H1 (cell line): ENCODE measurements around the gene WLS. TPM values are rescaled to one million over a fixed set of nuclear protein-coding genes. Genes with fewer than 3 reads are reported as not detected.

Experiments
- CTCF ChIA-PET: fragments of 300-600 bp; sonication (Branson Sonifier 250); formaldehyde crosslinking; loops from one replicate; lab custom pipeline; 2021; ENCODE audit not compliant: partially characterized antibody; lab: Charles Lee
- POLR2A ChIA-PET: fragments of 300-600 bp; sonication (Branson Sonifier 250); formaldehyde crosslinking; loops from one replicate; lab custom pipeline; 2021; ENCODE audit warnings: inconsistent platforms; ENCODE audit not compliant: partially characterized antibody; lab: Charles Lee
- DNase-seq, 2 experiments: peaks; one replicate each; pipeline versions ENCODE4 v3.0.0 to v3.0.0-alpha.2; 2010 to 2022; ENCODE audit warnings: low spot score in 2 of 2, low read depth in 1 of 2, mixed read lengths in 1 of 2
- FAIRE-seq: peaks from 2 replicates; lab custom pipeline; 2011; peaks lifted over from hg19 to GRCh38; lab: Jason Lieb, UNC
- H2AFZ ChIP-seq: 2 replicates; pipeline ENCODE4 v1.8.1; 2012; ENCODE audit warnings: low read length, inconsistent platforms
- H2AK5ac ChIP-seq: 2 replicates; pipeline ENCODE4 v1.6.1; 2013; ENCODE audit warnings: low read depth, low read length
- H2BK120ac ChIP-seq: replicated peaks from 2 replicates; pipeline ENCODE3; 2013; ENCODE audit warnings: low read depth, low read length, inconsistent platforms
- H2BK12ac ChIP-seq: 2 replicates; pipeline ENCODE4 v1.6.1; 2013; ENCODE audit warnings: low read depth, low read length
- H2BK15ac ChIP-seq: 2 replicates; pipeline ENCODE4 v1.6.1; 2013; ENCODE audit warnings: low read length
- H2BK20ac ChIP-seq: 2 replicates; pipeline ENCODE4 v1.6.1; 2013; ENCODE audit warnings: low read length
- H2BK5ac ChIP-seq: 2 replicates; pipeline ENCODE4 v1.6.1; 2013; ENCODE audit warnings: low read depth, low read length
- H3K14ac ChIP-seq: 2 replicates; pipeline ENCODE4 v1.6.1; 2013; ENCODE audit warnings: inconsistent platforms; ENCODE audit not compliant: insufficient read length
- H3K18ac ChIP-seq: 2 replicates; pipeline ENCODE4 v1.6.1; 2013; ENCODE audit warnings: low read length; ENCODE audit errors: extremely low read depth
- H3K23ac ChIP-seq: 2 replicates; pipeline ENCODE4 v1.6.1; 2013; ENCODE audit warnings: inconsistent platforms; ENCODE audit not compliant: insufficient read length
- H3K23me2 ChIP-seq: 2 replicates; pipeline ENCODE4 v1.6.1; 2013; ENCODE audit warnings: low read depth, low read length
- H3K27ac ChIP-seq: 2 replicates; pipeline ENCODE4 v1.6.1; 2011; ENCODE audit warnings: low read depth, low read length, inconsistent platforms
- H3K27me3 ChIP-seq, 4 experiments: replicated peaks in 1 of 4; 1 replicate in 1 of 4; 2 replicates in 3 of 4; pipeline versions ENCODE4 v1.6.1 to v1.8.1; 2011 to 2013; ENCODE audit warnings: low read length in 3 of 4, mild to moderate bottlenecking in 3 of 4, inconsistent platforms in 2 of 4, mixed read lengths in 2 of 4, moderate library complexity in 1 of 4; ENCODE audit not compliant: control insufficient read depth in 3 of 4, insufficient read depth in 3 of 4; ENCODE audit errors: extremely low read depth in 1 of 4
- H3K36me3 ChIP-seq, 4 experiments: 2 replicates each; pipeline versions ENCODE4 v1.6.1 to v1.8.1; 2011 to 2013; ENCODE audit warnings: mild to moderate bottlenecking in 4 of 4, low read length in 3 of 4, moderate library complexity in 2 of 4, control low read depth in 1 of 4, inconsistent platforms in 1 of 4; ENCODE audit not compliant: insufficient read depth in 4 of 4, control insufficient read depth in 2 of 4
- H3K4ac ChIP-seq: replicated peaks from 2 replicates; pipeline ENCODE3; 2013; ENCODE audit warnings: low read length, low read depth, mixed read lengths, inconsistent platforms; ENCODE audit not compliant: insufficient read length
- H3K4me1 ChIP-seq, 4 experiments: replicated peaks in 1 of 4; 1 replicate in 1 of 4; 2 replicates in 3 of 4; pipeline versions ENCODE4 v1.6.1 to v1.8.1; 2011 to 2013; ENCODE audit warnings: low read length in 3 of 4, inconsistent platforms in 2 of 4, mixed read lengths in 1 of 4; ENCODE audit not compliant: insufficient read depth in 4 of 4, control insufficient read depth in 3 of 4
- H3K4me2 ChIP-seq, 2 experiments: 2 replicates each; pipeline versions ENCODE4 v1.6.1 to v1.8.1; 2011 to 2013; ENCODE audit warnings: low read depth in 2 of 2, low read length in 2 of 2, control low read depth in 1 of 2, inconsistent platforms in 1 of 2, mild to moderate bottlenecking in 1 of 2; ENCODE audit not compliant: insufficient read depth in 1 of 2
- H3K4me3 ChIP-seq, 4 experiments: fragments of 200-600, 300-600 bp in 1 of 4; sonication (generic), shearing (Covaris generic), sonication (Bioruptor Twin) in 1 of 4; 2 replicates each; pipeline versions ENCODE4 v1.5.1 to v1.8.1; 2011 to 2016; ENCODE audit warnings: low read length in 4 of 4, low read depth in 3 of 4, control low read depth in 2 of 4, inconsistent platforms in 2 of 4, mild to moderate bottlenecking in 2 of 4, mixed read lengths in 1 of 4, moderate library complexity in 1 of 4; ENCODE audit not compliant: insufficient read depth in 2 of 4; ENCODE audit errors: extremely low read depth in 1 of 4
- H3K56ac ChIP-seq: replicated peaks from 2 replicates; pipeline ENCODE3; 2013; ENCODE audit warnings: low read depth, mild to moderate bottlenecking, mixed read lengths, low read length, inconsistent platforms; ENCODE audit not compliant: insufficient read length
- H3K79me1 ChIP-seq: 2 replicates; pipeline ENCODE4 v1.6.1; 2013; ENCODE audit warnings: low read depth, low read length, control low read depth
- H3K79me2 ChIP-seq, 2 experiments: 2 replicates each; pipeline versions ENCODE4 v1.6.1 to v1.8.1; 2012 to 2013; ENCODE audit warnings: low read length in 2 of 2, mild to moderate bottlenecking in 2 of 2, inconsistent platforms in 1 of 2; ENCODE audit not compliant: insufficient read depth in 2 of 2, control insufficient read depth in 1 of 2
- H3K9ac ChIP-seq, 4 experiments: replicated peaks in 1 of 4; 1 replicate in 1 of 4; 2 replicates in 3 of 4; pipeline versions ENCODE4 v1.6.1 to v1.8.1; 2011 to 2013; ENCODE audit warnings: low read depth in 3 of 4, low read length in 3 of 4, control low read depth in 2 of 4, mild to moderate bottlenecking in 2 of 4, moderate library complexity in 2 of 4, inconsistent platforms in 1 of 4; ENCODE audit errors: extremely low read depth in 1 of 4
- H3K9me3 ChIP-seq, 2 experiments: 2 replicates each; pipeline versions ENCODE4 v1.6.1 to v1.8.1; 2012 to 2013; ENCODE audit warnings: mild to moderate bottlenecking in 2 of 2, moderate library complexity in 2 of 2, control low read depth in 1 of 2, inconsistent platforms in 1 of 2, low read depth in 1 of 2, low read length in 1 of 2, mixed read lengths in 1 of 2; ENCODE audit not compliant: insufficient read depth in 2 of 2
- H4K20me1 ChIP-seq, 2 experiments: replicated peaks in 1 of 2; 2 replicates each; pipeline versions ENCODE3 to v1.8.1; 2011 to 2013; ENCODE audit warnings: inconsistent platforms in 2 of 2, low read length in 2 of 2, mild to moderate bottlenecking in 1 of 2; ENCODE audit not compliant: insufficient read depth in 2 of 2, control insufficient read depth in 1 of 2
- H4K5ac ChIP-seq: 2 replicates; pipeline ENCODE4 v1.6.1; 2013; ENCODE audit warnings: low read length, low read depth, mixed read lengths, inconsistent platforms; ENCODE audit not compliant: insufficient read length
- H4K8ac ChIP-seq: 2 replicates; pipeline ENCODE4 v1.8.0; 2013; ENCODE audit warnings: mild to moderate bottlenecking, moderate library complexity, low read length, inconsistent platforms; ENCODE audit not compliant: insufficient read depth; ENCODE audit errors: extremely low read depth
- H4K91ac ChIP-seq: replicated peaks from 2 replicates; pipeline ENCODE3; 2013; ENCODE audit warnings: low read length, mixed read lengths, inconsistent platforms; ENCODE audit not compliant: insufficient read length
- BACH1 ChIP-seq: IDR thresholded peaks from 2 replicates; pipeline ENCODE4 v1.6.1; 2012; ENCODE audit warnings: low read length, improper control_type of control experiment
- BCL11A ChIP-seq, 2 experiments: IDR thresholded peaks; one replicate each; pipeline ENCODE4 v1.6.1; 2011; ENCODE audit warnings: low read depth in 2 of 2, low read length in 2 of 2, mild to moderate bottlenecking in 2 of 2
- GTF2F1 ChIP-seq: IDR thresholded peaks from 2 replicates; pipeline ENCODE4 v1.6.1; 2012; ENCODE audit warnings: low read depth, low read length, improper control_type of control experiment, borderline replicate concordance
- JUN ChIP-seq: IDR thresholded peaks from 2 replicates; pipeline ENCODE4 v1.6.1; 2011; ENCODE audit warnings: low read depth, mild to moderate bottlenecking, improper control_type of control experiment, low read length
- RBBP5 ChIP-seq: IDR thresholded peaks from 2 replicates; pipeline ENCODE4 v1.7.1; 2012; ENCODE audit warnings: low read depth, mild to moderate bottlenecking, inconsistent platforms, low read length, moderate library complexity, borderline replicate concordance
- RNF2 ChIP-seq: fragments of 200-900, 300-1000 bp; sonication (generic); IDR thresholded peaks from 2 replicates; pipeline ENCODE4 v1.7.1; 2016; ENCODE audit warnings: borderline replicate concordance, low read depth, mild to moderate bottlenecking, antibody characterized with exemption, low read length; ENCODE audit not compliant: poor library complexity, severe bottlenecking; ENCODE audit errors: missing control alignments
- SIX5 ChIP-seq: IDR thresholded peaks from 2 replicates; pipeline ENCODE4 v1.6.1; 2011; ENCODE audit warnings: mild to moderate bottlenecking, low read depth, low read length
- SP2 ChIP-seq: IDR thresholded peaks from 2 replicates; pipeline ENCODE4 v1.6.1; 2012; ENCODE audit warnings: mild to moderate bottlenecking, low read length, inconsistent platforms
- SUZ12 ChIP-seq: fragments of 200-600 bp; sonication (generic); IDR thresholded peaks from 2 replicates; pipeline ENCODE4 v1.6.1; 2012; ENCODE audit warnings: mild to moderate bottlenecking, inconsistent platforms, low read length, moderate library complexity, mixed read lengths
- USF2 ChIP-seq: IDR thresholded peaks from 2 replicates; pipeline ENCODE4 v1.6.1; 2011; ENCODE audit warnings: low read length, improper control_type of control experiment
- WGBS, 2 experiments: shearing (Covaris generic) in 1 of 2; methylation state at CpG; one replicate each; pipeline versions ENCODE4 v1.1.6 to v1.1.7; 2013 to 2015; ENCODE audit warnings: low lambda C conversion rate in 2 of 2, mixed read lengths in 2 of 2, inconsistent platforms in 1 of 2, low coverage in 1 of 2, missing lambda C conversion rate in 1 of 2; ENCODE audit not compliant: insufficient replicate concordance in 2 of 2, insufficient coverage in 1 of 2, insufficient read length in 1 of 2; ENCODE audit errors: extremely low coverage in 1 of 2, missing lambda C conversion rate in 1 of 2; 5-methylcytosine and 5-hydroxymethylcytosine counted together
- polyA plus RNA-seq, 7 experiments: library from polyadenylated mRNA; depleted of rRNA in 3 of 7; stranded (reverse) in 5 of 7; unstranded in 2 of 7; fragments of >200 nt in 5 of 7; fragments of 200-250 nt in 2 of 7; gene quantifications; 1 replicate in 5 of 7; 2 replicates in 1 of 7; 4 replicates in 1 of 7; pipeline versions ENCODE4 v1.2.1 to v1.2.3, GENCODE V29; 2011 to 2013; ENCODE audit warnings: missing spikeins in 2 of 7, mixed read lengths in 2 of 7
- total RNA-seq: library from RNA; stranded (reverse); fragmentation: NEBNext Ultra II Directional; extraction: Animal tissue kit (Norgen Biotek cat#: 25700); gene quantifications from 2 replicates; pipeline ENCODE4 v1.2.1, GENCODE V29; 2021

The WLS gene
- total and polyA plus RNA-seq, 2 of the 8 experiments (the other 6 are each of a cell fraction or from before 2014, with no cell fraction given): 1.2 to 2.7 TPM

DNA sequence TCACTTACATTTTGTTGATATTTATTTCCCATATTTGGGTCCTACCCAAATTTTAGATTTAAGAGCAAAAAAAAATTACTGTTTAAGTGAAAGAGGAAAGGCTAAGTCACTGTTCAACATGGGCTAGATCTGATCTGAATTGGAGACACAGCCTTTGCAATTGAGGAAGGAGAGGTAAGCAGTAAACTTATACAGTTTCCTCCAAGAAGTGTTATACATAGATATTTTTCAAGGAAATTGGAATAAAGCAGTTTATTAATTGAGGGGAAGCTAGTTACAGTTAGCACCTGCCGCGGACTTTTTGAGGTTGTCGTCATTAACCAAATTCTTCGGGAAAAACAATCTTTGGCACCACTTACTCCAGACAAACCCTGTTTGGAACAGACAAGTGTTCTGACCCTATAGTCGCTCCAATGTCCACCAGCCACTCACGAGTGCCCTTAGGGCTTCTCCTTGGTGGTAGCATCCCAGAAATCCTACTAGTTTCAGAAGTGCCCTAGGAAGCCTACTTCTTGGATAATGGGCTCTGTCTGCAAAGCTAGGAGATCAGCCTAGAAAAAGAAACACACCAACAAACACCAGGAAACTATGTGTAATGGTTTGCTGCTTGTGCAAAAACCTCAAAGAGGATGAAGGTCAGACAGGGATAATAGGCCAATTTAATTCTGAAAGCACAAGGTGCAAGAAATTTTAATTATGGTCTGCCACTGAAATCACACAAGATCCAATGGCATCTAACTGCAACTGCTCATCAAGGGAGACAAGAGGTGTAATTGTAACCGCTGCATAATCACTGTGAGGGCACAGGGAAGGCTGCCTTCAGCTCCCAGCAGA lies 2.5 kb downstream of the WLS start:
- H4K8ac ChIP-seq: no peak overlapping the region
- no peak overlapping the region for H2BK15ac ChIP-seq
- H2BK12ac ChIP-seq: no peak overlapping the region
- ChIA-PET CTCF (interaction anchor here (0.6 to 2.5 kb wide), 12 partner anchors 9 to 114 kb away, joined by 3 to 18 read pairs (median 4); no protein-coding TSS in a partner anchor), POLR2A (interaction anchor here (1.0 to 2.1 kb wide), 2 partner anchors 64 to 91 kb away, joined by 3 to 6 read pairs; no protein-coding TSS in a partner anchor)
- peak overlapping the region; percentile 75 to 87; a peak in 2 of 4 replicates for H3K4me2 ChIP-seq
- FAIRE-seq: peak; percentile 24
- no peak overlapping the region for H2AK5ac ChIP-seq
- no peak overlapping the region for H2AFZ ChIP-seq
- DNase-seq: no peak
- H4K91ac ChIP-seq: no peak overlapping the region
- H2BK20ac ChIP-seq: no peak overlapping the region
- no peak overlapping the region for H3K18ac ChIP-seq
- H3K27ac ChIP-seq: no peak overlapping the region
- H3K4ac ChIP-seq: no peak overlapping the region
- peaks cover 16% of the 10 kb centered on the region; the same call in 1 of the 2 replicates for H3K23me2 ChIP-seq
- no peaks in the 10 kb centered on the region for H3K79me2 ChIP-seq
- no peak overlapping the region for H3K23ac ChIP-seq
- H2BK120ac ChIP-seq: no peak overlapping the region
- H3K4me3 ChIP-seq: peak overlapping the region in 1 of 4 experiments; percentile 77; a peak in 2 of 8 replicates
- H3K9ac ChIP-seq: no peak overlapping the region
- 48% methylated on average over 7 of the region's 7 CpGs; no CpG with 5 or more reads in 1 of the 2 experiments for WGBS, 2 experiments
- H3K56ac ChIP-seq: no peak overlapping the region
- H4K20me1 ChIP-seq: peaks cover 5 to 6% of the 10 kb centered on the region in 2 experiments
- peaks cover 2 to 14% (median 7%) of the 10 kb centered on the region in 4 experiments for H3K4me1 ChIP-seq
- H3K27me3 ChIP-seq: peaks cover 37 to 74% (median 64%) of the 10 kb centered on the region in 4 experiments
- H4K5ac ChIP-seq: no peak overlapping the region
- H3K79me1 ChIP-seq: no peaks in the 10 kb centered on the region
- no peaks in the 10 kb centered on the region for H3K9me3 ChIP-seq
- H3K36me3 ChIP-seq: peaks cover 0 to 4% (median 0%) of the 10 kb centered on the region in 4 experiments; a peak in 1 of 8 replicates
- H2BK5ac ChIP-seq: no peak overlapping the region
- no peak overlapping the region for H3K14ac ChIP-seq
- TF ChIP-seq BACH1 (no peak), GTF2F1 (no peak), SP2 (no peak), SUZ12 (no peak), USF2 (no peak), SIX5 (no peak), RBBP5 (no peak), RNF2 (no peak), BCL11A (IDR thresholded peaks at IDR 0.05; ENCODE audit: low read depth in 2 of 2, low read length in 2 of 2) (no peak), JUN (no peak)
